ENCODE data around the gene ANK2. TPM values are rescaled to one million over a fixed set of nuclear protein-coding genes. Genes with fewer than 3 reads are reported as not detected.

ANK2 gene
- total and polyA plus RNA-seq, 2 of the 13 experiments (the other 11 are each of a cell fraction or from before 2014, with no cell fraction given): 2.7 to 15.1 TPM

DNA sequence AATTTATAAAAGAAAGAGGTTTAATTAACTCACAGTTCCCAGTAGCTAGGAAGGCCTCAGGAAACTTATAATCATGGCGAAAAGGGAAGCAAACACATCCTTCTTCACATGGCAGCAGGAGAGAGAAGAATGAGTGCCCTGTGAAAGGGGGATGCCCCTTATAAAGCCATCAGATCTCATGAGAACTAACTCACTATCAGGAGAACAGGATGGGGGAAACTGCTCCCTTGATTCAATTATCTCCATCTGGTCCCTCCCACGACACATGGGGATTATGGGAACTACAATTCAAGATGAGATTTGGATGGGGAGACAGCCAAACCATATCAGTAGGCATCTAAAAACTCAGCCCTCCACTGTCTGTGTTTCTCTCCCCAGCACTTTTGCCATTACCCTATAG, 22.4 kb downstream of the ANK2 start:
- Histone ChIP-seq H2AFZ (ENCODE audit: low read length) (no peak overlapping the region), H4K20me1 (ENCODE audit: insufficient read depth, low read length) (no peaks in the 10 kb centered on the region), H3K9ac (ENCODE audit: insufficient read depth, low read depth, low read length) (no peak overlapping the region), H3K27ac (ENCODE audit: extremely low read length, insufficient read depth, low read length) (no peak overlapping the region), H3K36me3 (replicated peaks in 1 of 2; ENCODE audit: control insufficient read depth in 1 of 2, insufficient read depth in 2 of 2, low read length in 2 of 2) (no peaks in the 10 kb centered on the region), H3K79me2 (ENCODE audit: insufficient read depth, low read length) (no peaks in the 10 kb centered on the region), H3K4me2 (ENCODE audit: low read depth, low read length) (no peak overlapping the region), H3K27me3 (ENCODE audit: control insufficient read depth in 1 of 2, insufficient read depth in 2 of 2, low read length in 2 of 2) (peaks cover 0 to 9% of the 10 kb centered on the region in 2 experiments; a peak in 1 of 5 replicates), H3K4me1 (ENCODE audit: insufficient read depth, low read length) (no peaks in the 10 kb centered on the region), H3K9me3 (ENCODE audit: low read length) (no peaks in the 10 kb centered on the region), H3K4me3 (replicated peaks in 1 of 3; ENCODE audit: insufficient read depth in 1 of 3, low read depth in 2 of 3, low read length in 3 of 3) (no peak overlapping the region)
- BruUV-seq (replicated peaks): no TSS peak
- FAIRE-seq (no peak), DNase-seq (ENCODE audit: low spot score) (no peak), ATAC-seq (no peak)
- ChIA-PET CTCF (ENCODE audit: low intra/inter-chr PET ratio, low total read pairs) (no interaction called here), POLR2A (no interaction called here)
- intact Hi-C loops (cut with micrococcal nuclease; ENCODE audit: unreplicated experiment) (no loop called here), in situ Hi-C loops (cut with HindIII; ENCODE audit: extremely low pct_ligation_motif_present, low pct_unique_long_range_greater_than_20kb) (no loop called here)
- 28% methylated on average over 2 of the region's 2 CpGs for WGBS (ENCODE audit: low lambda C conversion rate)
- TF ChIP-seq EHMT2 (IDR thresholded peaks at IDR 0.05; ENCODE audit: borderline replicate concordance, low read depth, low read length): no peak
- TF ChIP-seq, protein P1, sequence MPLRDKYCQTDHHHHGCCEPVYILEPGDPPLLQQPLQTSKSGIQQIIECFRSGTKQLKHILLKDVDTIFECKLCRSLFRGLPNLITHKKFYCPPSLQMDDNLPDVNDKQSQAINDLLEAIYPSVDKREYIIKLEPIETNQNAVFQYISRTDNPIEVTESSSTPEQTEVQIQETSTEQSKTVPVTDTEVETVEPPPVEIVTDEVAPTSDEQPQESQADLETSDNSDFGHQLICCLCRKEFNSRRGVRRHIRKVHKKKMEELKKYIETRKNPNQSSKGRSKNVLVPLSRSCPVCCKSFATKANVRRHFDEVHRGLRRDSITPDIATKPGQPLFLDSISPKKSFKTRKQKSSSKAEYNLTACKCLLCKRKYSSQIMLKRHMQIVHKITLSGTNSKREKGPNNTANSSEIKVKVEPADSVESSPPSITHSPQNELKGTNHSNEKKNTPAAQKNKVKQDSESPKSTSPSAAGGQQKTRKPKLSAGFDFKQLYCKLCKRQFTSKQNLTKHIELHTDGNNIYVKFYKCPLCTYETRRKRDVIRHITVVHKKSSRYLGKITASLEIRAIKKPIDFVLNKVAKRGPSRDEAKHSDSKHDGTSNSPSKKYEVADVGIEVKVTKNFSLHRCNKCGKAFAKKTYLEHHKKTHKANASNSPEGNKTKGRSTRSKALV (CRISPR knock-in tag; IDR thresholded peaks at IDR 0.05): no peak
- TF ChIP-seq KAT7 (CRISPR knock-in tag; IDR thresholded peaks at IDR 0.05; ENCODE audit: borderline replicate concordance): no peak
- TF ChIP-seq ZNF615 (CRISPR knock-in tag; IDR thresholded peaks at IDR 0.05; ENCODE audit: borderline replicate concordance): no peak
- TF ChIP-seq, protein P2, sequence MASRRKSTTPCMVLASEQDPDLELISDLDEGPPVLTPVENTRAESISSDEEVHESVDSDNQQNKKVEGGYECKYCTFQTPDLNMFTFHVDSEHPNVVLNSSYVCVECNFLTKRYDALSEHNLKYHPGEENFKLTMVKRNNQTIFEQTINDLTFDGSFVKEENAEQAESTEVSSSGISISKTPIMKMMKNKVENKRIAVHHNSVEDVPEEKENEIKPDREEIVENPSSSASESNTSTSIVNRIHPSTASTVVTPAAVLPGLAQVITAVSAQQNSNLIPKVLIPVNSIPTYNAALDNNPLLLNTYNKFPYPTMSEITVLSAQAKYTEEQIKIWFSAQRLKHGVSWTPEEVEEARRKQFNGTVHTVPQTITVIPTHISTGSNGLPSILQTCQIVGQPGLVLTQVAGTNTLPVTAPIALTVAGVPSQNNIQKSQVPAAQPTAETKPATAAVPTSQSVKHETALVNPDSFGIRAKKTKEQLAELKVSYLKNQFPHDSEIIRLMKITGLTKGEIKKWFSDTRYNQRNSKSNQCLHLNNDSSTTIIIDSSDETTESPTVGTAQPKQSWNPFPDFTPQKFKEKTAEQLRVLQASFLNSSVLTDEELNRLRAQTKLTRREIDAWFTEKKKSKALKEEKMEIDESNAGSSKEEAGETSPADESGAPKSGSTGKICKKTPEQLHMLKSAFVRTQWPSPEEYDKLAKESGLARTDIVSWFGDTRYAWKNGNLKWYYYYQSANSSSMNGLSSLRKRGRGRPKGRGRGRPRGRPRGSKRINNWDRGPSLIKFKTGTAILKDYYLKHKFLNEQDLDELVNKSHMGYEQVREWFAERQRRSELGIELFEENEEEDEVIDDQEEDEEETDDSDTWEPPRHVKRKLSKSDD (CRISPR knock-in tag; IDR thresholded peaks at IDR 0.05; ENCODE audit: low read depth): no peak
- TF ChIP-seq, protein P3, sequence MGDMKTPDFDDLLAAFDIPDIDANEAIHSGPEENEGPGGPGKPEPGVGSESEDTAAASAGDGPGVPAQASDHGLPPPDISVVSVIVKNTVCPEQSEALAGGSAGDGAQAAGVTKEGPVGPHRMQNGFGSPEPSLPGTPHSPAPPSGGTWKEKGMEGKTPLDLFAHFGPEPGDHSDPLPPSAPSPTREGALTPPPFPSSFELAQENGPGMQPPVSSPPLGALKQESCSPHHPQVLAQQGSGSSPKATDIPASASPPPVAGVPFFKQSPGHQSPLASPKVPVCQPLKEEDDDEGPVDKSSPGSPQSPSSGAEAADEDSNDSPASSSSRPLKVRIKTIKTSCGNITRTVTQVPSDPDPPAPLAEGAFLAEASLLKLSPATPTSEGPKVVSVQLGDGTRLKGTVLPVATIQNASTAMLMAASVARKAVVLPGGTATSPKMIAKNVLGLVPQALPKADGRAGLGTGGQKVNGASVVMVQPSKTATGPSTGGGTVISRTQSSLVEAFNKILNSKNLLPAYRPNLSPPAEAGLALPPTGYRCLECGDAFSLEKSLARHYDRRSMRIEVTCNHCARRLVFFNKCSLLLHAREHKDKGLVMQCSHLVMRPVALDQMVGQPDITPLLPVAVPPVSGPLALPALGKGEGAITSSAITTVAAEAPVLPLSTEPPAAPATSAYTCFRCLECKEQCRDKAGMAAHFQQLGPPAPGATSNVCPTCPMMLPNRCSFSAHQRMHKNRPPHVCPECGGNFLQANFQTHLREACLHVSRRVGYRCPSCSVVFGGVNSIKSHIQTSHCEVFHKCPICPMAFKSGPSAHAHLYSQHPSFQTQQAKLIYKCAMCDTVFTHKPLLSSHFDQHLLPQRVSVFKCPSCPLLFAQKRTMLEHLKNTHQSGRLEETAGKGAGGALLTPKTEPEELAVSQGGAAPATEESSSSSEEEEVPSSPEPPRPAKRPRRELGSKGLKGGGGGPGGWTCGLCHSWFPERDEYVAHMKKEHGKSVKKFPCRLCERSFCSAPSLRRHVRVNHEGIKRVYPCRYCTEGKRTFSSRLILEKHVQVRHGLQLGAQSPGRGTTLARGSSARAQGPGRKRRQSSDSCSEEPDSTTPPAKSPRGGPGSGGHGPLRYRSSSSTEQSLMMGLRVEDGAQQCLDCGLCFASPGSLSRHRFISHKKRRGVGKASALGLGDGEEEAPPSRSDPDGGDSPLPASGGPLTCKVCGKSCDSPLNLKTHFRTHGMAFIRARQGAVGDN (CRISPR knock-in tag; IDR thresholded peaks at IDR 0.05): no peak
- TF ChIP-seq, protein P4, sequence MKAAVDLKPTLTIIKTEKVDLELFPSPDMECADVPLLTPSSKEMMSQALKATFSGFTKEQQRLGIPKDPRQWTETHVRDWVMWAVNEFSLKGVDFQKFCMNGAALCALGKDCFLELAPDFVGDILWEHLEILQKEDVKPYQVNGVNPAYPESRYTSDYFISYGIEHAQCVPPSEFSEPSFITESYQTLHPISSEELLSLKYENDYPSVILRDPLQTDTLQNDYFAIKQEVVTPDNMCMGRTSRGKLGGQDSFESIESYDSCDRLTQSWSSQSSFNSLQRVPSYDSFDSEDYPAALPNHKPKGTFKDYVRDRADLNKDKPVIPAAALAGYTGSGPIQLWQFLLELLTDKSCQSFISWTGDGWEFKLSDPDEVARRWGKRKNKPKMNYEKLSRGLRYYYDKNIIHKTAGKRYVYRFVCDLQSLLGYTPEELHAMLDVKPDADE (CRISPR knock-in tag; IDR thresholded peaks at IDR 0.05): no peak
- TF ChIP-seq JDP2 (CRISPR knock-in tag; IDR thresholded peaks at IDR 0.05; ENCODE audit: borderline replicate concordance): no peak
- no peak for TF ChIP-seq ZNF446 (CRISPR knock-in tag; IDR thresholded peaks at IDR 0.05)
- no peak for TF ChIP-seq SMAD1 (CRISPR knock-in tag; IDR thresholded peaks at IDR 0.05; ENCODE audit: borderline replicate concordance, low read depth)
- TF ChIP-seq, protein P5, sequence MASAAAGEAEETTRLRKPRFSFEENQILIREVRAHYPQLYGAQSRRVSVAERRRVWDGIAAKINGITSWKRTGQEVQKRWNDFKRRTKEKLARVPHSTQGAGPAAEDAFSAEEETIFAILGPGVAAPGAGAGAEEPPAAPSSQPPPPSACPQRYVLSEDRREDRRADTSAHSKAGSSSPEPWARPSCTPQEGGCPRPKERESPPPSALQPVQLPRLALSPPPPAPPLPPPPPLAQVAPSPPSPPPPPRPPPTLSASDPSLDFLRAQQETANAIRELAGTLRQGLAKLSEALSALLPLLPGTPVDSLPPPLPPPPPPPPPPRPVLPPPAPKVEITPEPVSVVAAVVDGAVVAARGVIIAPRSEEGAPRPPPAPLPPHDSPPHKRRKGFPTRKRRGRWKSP (CRISPR knock-in tag; IDR thresholded peaks at IDR 0.05): no peak
